ENCODE results near the gene GMFB.
A peak's percentile ranks its signal among the peaks of the same experiment; 100 is the strongest.

The GMFB gene

DNA sequence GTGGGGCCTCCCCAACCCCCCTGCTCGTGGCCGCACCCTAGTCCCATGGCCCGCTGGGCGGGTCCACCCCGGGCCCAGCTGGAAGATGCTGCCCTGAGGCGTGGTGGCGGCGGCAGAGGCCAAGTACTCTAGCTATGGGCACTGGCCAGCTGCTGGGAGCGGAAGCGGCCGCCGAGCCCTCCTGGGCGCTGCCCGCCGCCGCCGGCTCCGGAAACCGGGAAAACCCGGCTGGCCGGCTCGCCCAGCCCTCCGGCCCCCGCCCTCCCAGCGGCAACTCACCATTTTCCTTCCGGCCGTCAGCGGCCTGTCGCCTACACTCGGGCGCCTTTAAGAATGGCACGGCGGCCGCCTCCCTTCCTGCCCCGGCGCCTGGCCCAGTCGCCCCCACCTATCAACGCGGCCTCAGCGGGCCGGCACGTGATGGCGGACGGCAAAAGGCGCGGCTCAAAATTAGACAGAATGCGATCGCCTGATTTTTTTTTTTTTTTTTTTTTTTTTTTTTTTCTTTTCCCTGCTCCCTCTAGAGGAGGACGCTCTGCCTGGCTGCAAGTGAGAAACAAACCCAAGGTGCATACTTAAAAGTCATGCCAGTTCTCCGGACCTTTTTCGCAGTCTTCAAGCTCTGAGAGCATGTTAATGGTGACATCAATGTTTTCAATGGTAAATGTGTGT, at the start of gene GMFB:
Gene GMFB (minus strand): TSS at position 335 of the 672 bp plus-strand sequence. CDS start 53 bp downstream, at position 282.
- DNase-seq (ENCODE audit: low read depth in 2 of 2) = peak; percentile 71 to 80

DNA sequence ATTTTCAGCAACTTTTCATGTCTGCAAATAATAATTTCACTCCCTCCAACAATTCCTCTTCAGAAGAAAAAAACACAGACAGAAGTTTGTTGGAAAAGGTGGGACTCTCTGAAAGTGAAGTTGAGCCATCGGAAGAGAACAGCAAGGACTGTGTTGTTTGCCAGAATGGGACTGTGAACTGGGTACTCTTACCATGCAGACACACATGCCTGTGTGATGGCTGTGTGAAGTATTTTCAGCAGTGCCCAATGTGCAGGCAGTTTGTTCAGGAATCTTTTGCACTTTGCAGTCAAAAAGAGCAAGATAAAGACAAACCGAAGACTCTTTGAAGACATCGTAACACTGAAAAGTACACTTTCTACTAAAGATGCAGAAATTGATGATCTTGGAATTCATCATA, 49.3 kb upstream of the GMFB start:
- DNase-seq (ENCODE audit: low read depth in 2 of 2) = no peak

GRCh38 chr14:54537651-54538050, 48.9 kb upstream of the GMFB start:
- DNase-seq (ENCODE audit: low read depth in 2 of 2) = no peak

- DNase-seq (ENCODE audit: low read depth in 2 of 2) = no peak
Observed at GRCh38 chr14:54535646-54536045, 46.9 kb upstream of the GMFB start.

DNA sequence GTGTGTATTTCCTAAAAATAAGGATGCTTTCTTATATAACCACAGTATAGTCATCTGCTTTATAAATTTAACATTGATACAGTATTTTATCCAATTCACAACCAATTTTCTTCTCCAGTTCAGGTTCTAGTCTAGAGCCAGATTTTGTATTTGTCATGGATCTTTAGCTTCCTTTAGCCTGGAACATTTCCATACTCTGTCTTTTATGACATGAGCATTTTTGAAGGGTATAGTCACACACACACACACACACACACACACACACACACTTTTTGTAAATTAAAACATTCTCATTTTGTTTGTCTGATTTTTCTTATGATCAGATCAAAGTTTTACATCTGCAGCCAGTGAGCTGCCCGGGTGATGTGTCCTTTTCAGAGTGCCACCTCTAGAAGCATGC, 46.3 kb upstream of the GMFB start:
- DNase-seq (ENCODE audit: low read depth in 2 of 2) = no peak

- DNase-seq (ENCODE audit: low read depth in 2 of 2) = no peak
Observed at GRCh38 chr14:54533100-54533499, 44.3 kb upstream of the GMFB start.

- DNase-seq (ENCODE audit: low read depth in 2 of 2) = no peak
Observed at GRCh38 chr14:54532111-54533012, 43.6 kb upstream of the GMFB start.

GRCh38 chr14:54529811-54530210, 41.0 kb upstream of the GMFB start:
- no peak for DNase-seq (ENCODE audit: low read depth in 2 of 2)

GRCh38 chr14:54528973-54529372, 40.2 kb upstream of the GMFB start:
- no peak for DNase-seq (ENCODE audit: low read depth in 2 of 2)

DNA sequence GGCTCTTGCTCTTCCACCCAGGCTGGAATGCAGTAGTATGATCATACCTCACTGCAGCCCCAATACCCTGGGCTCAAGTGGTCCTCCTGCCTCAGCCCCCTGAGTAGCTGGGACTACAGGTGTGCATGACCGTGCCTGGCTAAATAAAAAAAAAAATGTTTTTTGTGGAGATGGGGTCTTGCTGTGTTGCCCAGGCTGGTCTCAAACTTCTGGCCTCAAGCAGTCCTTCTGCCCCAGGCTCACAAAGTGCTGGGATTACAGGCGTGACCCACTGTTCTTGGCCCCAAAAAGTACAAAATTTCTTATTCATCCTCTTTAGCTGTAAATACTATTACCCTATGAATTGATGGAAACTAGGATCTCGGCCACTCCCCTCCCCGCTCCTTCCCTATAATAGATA, 35.6 kb upstream of the GMFB start:
- DNase-seq (ENCODE audit: low read depth in 2 of 2) = no peak

GRCh38 chr14:54516709-54517108, 27.9 kb upstream of the GMFB start:
- no peak for DNase-seq (ENCODE audit: low read depth in 2 of 2)

GRCh38 chr14:54515670-54516069, 26.9 kb upstream of the GMFB start:
- no peak for DNase-seq (ENCODE audit: low read depth in 2 of 2)

GRCh38 chr14:54512393-54512792, 23.6 kb upstream of the GMFB start:
- no peak for DNase-seq (ENCODE audit: low read depth in 2 of 2)

- DNase-seq (ENCODE audit: low read depth in 2 of 2) = peak; percentile 89 to 93
Observed at GRCh38 chr14:54509546-54510501, 21.0 kb upstream of the GMFB start, which contains the start of gene CGRRF1. CGRRF1 (plus strand) TSS chr14:54509906; CDS start chr14:54509960, 54 bp downstream.

- DNase-seq (ENCODE audit: low read depth in 2 of 2) = no peak
Observed at GRCh38 chr14:54503486-54503885, 14.7 kb upstream of the GMFB start.

GRCh38 chr14:54502602-54503001, 13.8 kb upstream of the GMFB start:
- DNase-seq (ENCODE audit: low read depth in 2 of 2) = no peak

DNA sequence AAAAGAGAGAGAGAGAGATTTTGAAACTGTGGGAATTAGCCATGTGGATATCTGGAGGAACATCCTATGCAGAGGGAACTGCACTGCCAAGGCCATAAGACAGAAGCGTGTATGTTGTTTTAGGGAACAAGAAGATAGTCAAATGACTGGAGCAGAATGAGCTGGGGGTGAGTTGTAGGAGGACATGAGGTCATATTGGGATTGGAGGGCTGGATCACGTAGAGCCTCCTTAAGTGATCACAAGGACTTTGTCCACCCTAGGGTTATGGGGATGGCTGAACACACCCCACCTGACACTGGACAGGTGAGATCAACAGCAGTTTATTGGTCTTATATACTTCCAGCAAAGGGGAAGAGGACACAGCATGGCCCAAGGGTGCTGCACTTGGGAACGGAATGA, 12.7 kb upstream of the GMFB start:
- no peak for DNase-seq (ENCODE audit: low read depth in 2 of 2)

DNA sequence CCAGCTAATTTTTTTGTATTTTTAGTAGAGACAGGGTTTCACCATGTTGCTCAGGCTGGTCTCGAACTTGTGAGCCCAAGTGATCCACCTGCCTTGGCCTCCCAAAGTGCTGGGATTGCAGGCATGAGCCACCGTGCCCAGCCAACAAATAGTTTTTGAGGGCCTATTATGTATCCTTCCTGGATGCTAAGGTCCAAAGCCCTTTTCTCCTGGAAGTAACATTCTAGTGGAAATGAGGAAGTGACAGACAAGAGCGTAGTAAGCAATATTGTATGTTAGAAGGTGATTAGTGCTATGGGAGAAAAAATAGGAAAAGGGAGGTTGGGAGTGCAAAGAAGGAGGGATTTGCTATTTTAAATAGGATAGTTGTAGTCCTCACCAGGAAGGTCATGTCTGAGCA, 12.0 kb upstream of the GMFB start:
- DNase-seq (ENCODE audit: low read depth in 2 of 2) = no peak

GRCh38 chr14:54498579-54498978, 9.8 kb upstream of the GMFB start:
- no peak for DNase-seq (ENCODE audit: low read depth in 2 of 2)

DNA sequence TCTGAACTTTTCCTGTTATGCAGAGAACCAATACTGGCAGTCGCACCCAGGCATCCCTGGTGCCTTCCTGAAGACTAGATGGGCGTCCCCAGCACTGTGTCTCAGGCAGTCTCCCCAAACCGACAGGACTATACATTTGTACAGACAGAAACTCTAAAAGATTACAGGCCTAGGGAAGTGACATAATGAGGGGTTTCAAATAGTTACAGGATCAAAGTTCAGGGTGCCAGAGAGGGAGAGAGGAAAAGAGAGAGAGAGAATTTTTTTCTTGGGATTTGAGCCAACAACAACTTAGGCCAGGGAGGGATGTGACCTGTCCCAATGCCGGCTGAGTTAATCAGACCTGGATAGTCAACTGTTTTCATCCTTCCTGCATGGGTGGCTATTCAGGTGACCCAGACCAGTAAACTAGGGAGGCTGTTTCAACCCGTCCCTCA, 9.3 kb upstream of the GMFB start:
- no peak for DNase-seq (ENCODE audit: low read depth in 2 of 2)

GRCh38 chr14:54497224-54497623, 8.4 kb upstream of the GMFB start:
- no peak for DNase-seq (ENCODE audit: low read depth in 2 of 2)

DNA sequence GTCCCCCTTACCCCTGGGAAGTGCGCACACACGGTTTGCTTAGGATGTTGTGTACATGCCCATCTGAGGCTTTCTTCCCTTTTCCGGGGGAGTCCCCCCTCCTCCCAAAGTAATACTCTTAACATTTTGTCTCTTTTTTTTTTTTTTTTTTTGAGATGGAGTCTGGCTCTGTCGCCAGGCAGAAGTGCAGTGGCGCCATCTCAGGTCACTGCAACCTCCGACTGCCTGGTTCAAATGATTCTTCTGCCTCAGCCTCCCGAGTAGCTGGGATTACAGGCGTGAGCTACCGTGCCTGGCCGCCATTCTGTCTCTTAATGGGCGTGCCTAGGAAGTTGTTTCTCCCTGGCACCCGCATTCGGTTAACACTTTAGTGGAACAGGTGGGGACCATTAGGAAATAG, 4.5 kb upstream of the GMFB start:
- DNase-seq (ENCODE audit: low read depth in 2 of 2) = no peak

Data from activated CD8-positive, alpha-beta memory T cell treated with anti-CD3 and anti-CD28 coated beads for 4 hours (primary cell).